ENCODE measurements around the gene IMPA2.

Gene IMPA2

GRCh38 chr18:12018861-12019260 is 37.6 kb downstream of the IMPA2 start:
- no peak for DNase-seq (ENCODE audit: low read depth)
- no peak overlapping the region for H3K4me3 ChIP-seq (ENCODE audit: low read depth, low read length)
- TF ChIP-seq CTCF (IDR thresholded peaks at IDR 0.05; ENCODE audit: control insufficient read depth, extremely low read depth, insufficient read depth) = no peak

GRCh38 chr18:12021077-12021476 is 39.8 kb downstream of the IMPA2 start:
- DNase-seq (ENCODE audit: low read depth) = no peak
- no peak for TF ChIP-seq CTCF (IDR thresholded peaks at IDR 0.05; ENCODE audit: control insufficient read depth, extremely low read depth, insufficient read depth)
- H3K4me3 ChIP-seq (ENCODE audit: low read depth, low read length) = no peak overlapping the region

GRCh38 chr18:12021596-12021995 is 40.3 kb downstream of the IMPA2 start:
- no peak for TF ChIP-seq CTCF (IDR thresholded peaks at IDR 0.05; ENCODE audit: control insufficient read depth, extremely low read depth, insufficient read depth)
- DNase-seq (ENCODE audit: low read depth) = no peak

GRCh38 chr18:12023375-12023774 is 42.1 kb downstream of the IMPA2 start:
- TF ChIP-seq CTCF (IDR thresholded peaks at IDR 0.05; ENCODE audit: control insufficient read depth, extremely low read depth, insufficient read depth) = no peak
- no peak overlapping the region for H3K4me3 ChIP-seq (ENCODE audit: low read depth, low read length)
- DNase-seq (ENCODE audit: low read depth) = no peak

More at GRCh38 chr18:12021596-12021995, 40.3 kb downstream of the IMPA2 start:
- H3K4me3 ChIP-seq (ENCODE audit: low read depth, low read length) = no peak overlapping the region

- H3K4me3 ChIP-seq (ENCODE audit: low read depth, low read length) = no peak overlapping the region
- no peak for DNase-seq (ENCODE audit: low read depth)
Observed at GRCh38 chr18:12026562-12026961, 45.3 kb downstream of the IMPA2 start.

GRCh38 chr18:12027046-12027445 is 45.7 kb downstream of the IMPA2 start:
- H3K4me3 ChIP-seq (ENCODE audit: low read depth, low read length) = no peak overlapping the region
- DNase-seq (ENCODE audit: low read depth) = no peak
- TF ChIP-seq CTCF (IDR thresholded peaks at IDR 0.05; ENCODE audit: control insufficient read depth, extremely low read depth, insufficient read depth) = no peak

More at GRCh38 chr18:12026562-12026961, 45.3 kb downstream of the IMPA2 start:
- no peak for TF ChIP-seq CTCF (IDR thresholded peaks at IDR 0.05; ENCODE audit: control insufficient read depth, extremely low read depth, insufficient read depth)

- H3K4me3 ChIP-seq (ENCODE audit: low read depth, low read length) = no peak overlapping the region
- no peak for DNase-seq (ENCODE audit: low read depth)
- TF ChIP-seq CTCF (IDR thresholded peaks at IDR 0.05; ENCODE audit: control insufficient read depth, extremely low read depth, insufficient read depth) = no peak
Observed at GRCh38 chr18:12027480-12027879, 46.2 kb downstream of the IMPA2 start.

Data from LNCaP clone FGC (cell line).